ENCODE results near the gene UCN3.
"Not testable (repeated sequence)": the region's sequence is repeated elsewhere in the genome, so short reads cannot be mapped to it uniquely, and the experiment has no call there.

The UCN3 gene

GRCh38 chr10:5369362-5370158 lies 4.8 kb downstream of the UCN3 start:
- no peak for DNase-seq

GRCh38 chr10:5370493-5371352 lies 6.0 kb downstream of the UCN3 start:
- no peak for DNase-seq

- no peak for DNase-seq
Observed at GRCh38 chr10:5373307-5373706, 8.5 kb downstream of the UCN3 start.

GRCh38 chr10:5373891-5374611 lies 9.3 kb downstream of the UCN3 start:
- DNase-seq, result no peak

- DNase-seq, result no peak
Observed at GRCh38 chr10:5376450-5376849, 11.7 kb downstream of the UCN3 start.

- not testable (repeated sequence) for DNase-seq
Observed at GRCh38 chr10:5379202-5379601, 14.4 kb downstream of the UCN3 start.

GRCh38 chr10:5380395-5380794 lies 15.6 kb downstream of the UCN3 start:
- DNase-seq, result not testable (repeated sequence)

- no peak for DNase-seq
Observed at GRCh38 chr10:5381187-5381586, 16.4 kb downstream of the UCN3 start.

- no peak for DNase-seq
Observed at GRCh38 chr10:5385224-5385623, 20.5 kb downstream of the UCN3 start.

GRCh38 chr10:5387169-5387568 lies 22.4 kb downstream of the UCN3 start:
- DNase-seq, result no peak

GRCh38 chr10:5390607-5391205 lies 25.9 kb downstream of the UCN3 start:
- no peak for DNase-seq

- DNase-seq, result no peak
Observed at GRCh38 chr10:5391790-5392189, 27.0 kb downstream of the UCN3 start.

- no peak for DNase-seq
Observed at GRCh38 chr10:5393529-5393928, 28.8 kb downstream of the UCN3 start.

GRCh38 chr10:5395168-5395567 lies 30.4 kb downstream of the UCN3 start:
- no peak for DNase-seq

GRCh38 chr10:5396556-5397300 lies 32.0 kb downstream of the UCN3 start:
- no peak for DNase-seq

- DNase-seq, result no peak
Observed at GRCh38 chr10:5399332-5399731, 34.6 kb downstream of the UCN3 start.

GRCh38 chr10:5400468-5401240 lies 35.9 kb downstream of the UCN3 start:
- DNase-seq, result no peak

GRCh38 chr10:5402798-5403197 lies 38.0 kb downstream of the UCN3 start:
- no peak for DNase-seq

- no peak for DNase-seq
Observed at GRCh38 chr10:5404208-5405041, 39.7 kb downstream of the UCN3 start, which contains the start of gene TUBAL3. TSS of gene TUBAL3 (minus strand) at chr10:5404828. CDS start at chr10:5404792, 36 bp downstream.

GRCh38 chr10:5406918-5407317 lies 42.2 kb downstream of the UCN3 start:
- DNase-seq, result no peak
